SK-N-SH treated with all-trans-retinoic acid at 6 μM for 48 hours (cell line): ENCODE results near the gene GALNT13.
A peak's percentile ranks its signal among the peaks of the same experiment; 100 is the strongest.

Experiments
- ATAC-seq: fragments of 200-7000 bp; cut with Tn5 transposase; 3 replicates; pipeline ENCODE4 v1.9.1; 2020; ENCODE audit warnings: mild to moderate bottlenecking, moderate library complexity
- ARNTL ChIP-seq: fragments of 450-650 bp; formaldehyde crosslinking; IDR thresholded peaks from 2 replicates; pipeline ENCODE4 v1.5.0; 2020; ENCODE audit warnings: low read depth, mild to moderate bottlenecking, moderate library complexity, borderline replicate concordance
- BACH2 ChIP-seq: fragments of 250-450 bp; sonication (Bioruptor Pico); IDR thresholded peaks from 2 replicates; pipeline ENCODE4 v1.9.0; 2021; ENCODE audit warnings: mild to moderate bottlenecking, borderline replicate concordance
- CSRNP3 ChIP-seq: fragments of 250-450 bp; sonication (Bioruptor Pico); IDR thresholded peaks from 2 replicates; pipeline ENCODE4 v1.5.1; 2021; ENCODE audit warnings: mild to moderate bottlenecking, moderate library complexity
- ESRRG ChIP-seq: fragments of 250-450 bp; sonication (Bioruptor Pico); IDR thresholded peaks from 2 replicates; pipeline ENCODE4 v1.6.1; 2021; ENCODE audit warnings: mild to moderate bottlenecking
- ISL1 ChIP-seq: fragments of 250-450 bp; sonication (Bioruptor Pico); IDR thresholded peaks from 2 replicates; pipeline ENCODE4 v2.1.2; 2022; ENCODE audit warnings: mild to moderate bottlenecking, moderate library complexity
- OSR1 ChIP-seq: fragments of 250-450 bp; sonication (Bioruptor Pico); IDR thresholded peaks from 2 replicates; pipeline ENCODE4 v1.8.0; 2022; ENCODE audit warnings: moderate library complexity, mild to moderate bottlenecking, inconsistent platforms
- POU6F1 ChIP-seq: fragments of 250-450 bp; sonication (Bioruptor Pico); IDR thresholded peaks from 2 replicates; pipeline ENCODE4 v1.8.0; 2021; ENCODE audit warnings: low read depth, mild to moderate bottlenecking, moderate library complexity, borderline replicate concordance
- PPARA ChIP-seq: fragments of 250-450 bp; sonication (Bioruptor Pico); IDR thresholded peaks from 2 replicates; pipeline ENCODE4 v1.5.0; 2020; ENCODE audit warnings: mild to moderate bottlenecking, borderline replicate concordance
- RARB ChIP-seq: fragments of 250-450 bp; sonication (Bioruptor Pico); IDR thresholded peaks from 2 replicates; pipeline ENCODE4 v1.8.0; 2021; ENCODE audit warnings: mild to moderate bottlenecking, moderate library complexity
- TOX ChIP-seq: fragments of 250-450 bp; sonication (Bioruptor Pico); IDR thresholded peaks from 2 replicates; pipeline ENCODE4 v1.8.0; 2021; ENCODE audit warnings: mild to moderate bottlenecking, moderate library complexity, borderline replicate concordance
- TSHZ2 ChIP-seq: fragments of 250-450 bp; sonication (Bioruptor Pico); IDR thresholded peaks from 2 replicates; pipeline ENCODE4 v1.5.0; 2020; ENCODE audit warnings: mild to moderate bottlenecking, moderate library complexity
- ZC3H10 ChIP-seq: fragments of 250-450 bp; sonication (Bioruptor Pico); IDR thresholded peaks from 2 replicates; pipeline ENCODE4 v1.5.1; 2021; ENCODE audit warnings: mild to moderate bottlenecking, moderate library complexity
- ZFP3 ChIP-seq: fragments of 250-450 bp; sonication (Bioruptor Pico); IDR thresholded peaks from 2 replicates; pipeline ENCODE4 v1.5.0; 2020; ENCODE audit warnings: mild to moderate bottlenecking, moderate library complexity
- ZFP30 ChIP-seq: fragments of 450-650 bp; formaldehyde crosslinking; IDR thresholded peaks from 2 replicates; pipeline ENCODE4 v1.5.0; 2022; ENCODE audit warnings: mild to moderate bottlenecking, moderate library complexity
- ZNF565 ChIP-seq: fragments of 450-650 bp; formaldehyde crosslinking; conservative IDR thresholded peaks from 2 replicates; pipeline ENCODE4 v1.5.0; 2020; ENCODE audit warnings: low read depth, mild to moderate bottlenecking, moderate library complexity
- ZNF70 ChIP-seq: fragments of 450-650 bp; formaldehyde crosslinking; IDR thresholded peaks from 2 replicates; pipeline ENCODE4 v1.5.0; 2020; ENCODE audit warnings: mild to moderate bottlenecking, moderate library complexity
- ZNF8 ChIP-seq: fragments of 450-650 bp; formaldehyde crosslinking; IDR thresholded peaks from 2 replicates; pipeline ENCODE4 v1.5.0; 2020; ENCODE audit warnings: mild to moderate bottlenecking, moderate library complexity

GALNT13 gene

GRCh38 chr2:153886833-153887232 lies 15.1 kb downstream of the GALNT13 start (continued):
- TF ChIP-seq POU6F1 (CRISPR knock-in tag) (no peak), ZC3H10 (no peak), TOX (CRISPR knock-in tag) (no peak), ZNF70 (CRISPR knock-in tag) (no peak), TSHZ2 (no peak)

- TF ChIP-seq ZFP3 (CRISPR knock-in tag), result no peak
- no peak for TF ChIP-seq BACH2 (CRISPR knock-in tag)
- no peak for TF ChIP-seq ZNF70 (CRISPR knock-in tag)
- no peak for TF ChIP-seq TOX (CRISPR knock-in tag)
- TF ChIP-seq ISL1, result no peak
- no peak for TF ChIP-seq RARB (CRISPR knock-in tag)
- TF ChIP-seq CSRNP3 (CRISPR knock-in tag), result no peak
- TF ChIP-seq ARNTL (CRISPR knock-in tag), result no peak
- TF ChIP-seq ZC3H10, result no peak
- no peak for TF ChIP-seq ZNF565 (CRISPR knock-in tag)
- no peak for TF ChIP-seq OSR1
- no peak for TF ChIP-seq PPARA (CRISPR knock-in tag)
- TF ChIP-seq POU6F1 (CRISPR knock-in tag), result no peak
- no peak for TF ChIP-seq ZNF8
- TF ChIP-seq, all 23 proteins: peak for 0
- ATAC-seq, result no peak
These were observed 18.9 kb downstream of the GALNT13 start for GRCh38 chr2:153890576-153890975.

GRCh38 chr2:153891051-153891450 lies 19.3 kb downstream of the GALNT13 start:
- no peak for TF ChIP-seq ZNF70 (CRISPR knock-in tag)
- peak; percentile 73 for TF ChIP-seq ISL1
- no peak for TF ChIP-seq CSRNP3 (CRISPR knock-in tag)
- ATAC-seq, result no peak

GRCh38 chr2:153912798-153913396 lies 41.2 kb downstream of the GALNT13 start:
- ATAC-seq, result no peak
- TF ChIP-seq POU6F1 (CRISPR knock-in tag), result no peak
- no peak for TF ChIP-seq TSHZ2
- TF ChIP-seq OSR1, result no peak
- TF ChIP-seq PPARA (CRISPR knock-in tag), result no peak
- no peak for TF ChIP-seq ISL1
- no peak for TF ChIP-seq ESRRG (CRISPR knock-in tag)
- TF ChIP-seq ZNF70 (CRISPR knock-in tag), result no peak
- no peak for TF ChIP-seq CSRNP3 (CRISPR knock-in tag)
- no peak for TF ChIP-seq ARNTL (CRISPR knock-in tag)
- TF ChIP-seq RARB (CRISPR knock-in tag), result no peak
- no peak for TF ChIP-seq ZFP30 (CRISPR knock-in tag)
- TF ChIP-seq BACH2 (CRISPR knock-in tag), result no peak
